Esophagus squamous epithelium (tissue), 5 donors: Measurements from ENCODE around the gene KCNH8. TPM values are rescaled to one million over a fixed set of nuclear protein-coding genes. Genes with fewer than 3 reads are reported as not detected.
"Not testable (repeated sequence)": the region's sequence is repeated elsewhere in the genome, so short reads cannot be mapped to it uniquely, and the experiment has no call there.

Experiments used
- DNase-seq: peaks from one replicate; lab custom pipeline; 2025; lab: John Stamatoyannopoulos, UW
- H3K27ac ChIP-seq, 4 donors: fragments of 200-600 bp; sonication (generic); one replicate each; pipeline ENCODE4 v1.5.1; 2016 to 2019; ENCODE audit warnings: mild to moderate bottlenecking in 1 of 4
- H3K27me3 ChIP-seq, 4 donors: fragments of 200-600 bp; sonication (generic); 1 replicate in 3 of 4; 2 replicates in 1 of 4; pipeline versions ENCODE4 v1.5.1 to v1.6.0; 2017 to 2021; ENCODE audit warnings: antibody characterized with exemption in 1 of 4
- H3K36me3 ChIP-seq, 3 donors: fragments of 200-600 bp; sonication (generic); one replicate each; pipeline ENCODE4 v1.5.1; 2016 to 2019
- H3K4me1 ChIP-seq, 3 donors: fragments of 200-600 bp; sonication (generic); one replicate each; pipeline ENCODE4 v1.5.1; 2017 to 2019
- H3K4me3 ChIP-seq, 4 donors: fragments of 200-600 bp; sonication (generic); 1 replicate in 3 of 4; 2 replicates in 1 of 4; pipeline ENCODE4 v1.5.1; 2016 to 2019; ENCODE audit warnings: mild to moderate bottlenecking in 2 of 4, moderate library complexity in 1 of 4
- H3K9me3 ChIP-seq, 3 donors: fragments of 200-600 bp; sonication (generic); one replicate each; pipeline ENCODE4 v1.5.1; 2016 to 2019
- CTCF ChIP-seq, 6 experiments: fragments of 450-650 bp in 4 of 6; fragments of 200-600 bp in 2 of 6; sonication (generic) in 2 of 6; IDR thresholded peaks; one replicate each; pipeline ENCODE4 v1.5.1; 2016 to 2019; ENCODE audit warnings: antibody characterized with exemption in 6 of 6, mild to moderate bottlenecking in 4 of 6, moderate library complexity in 4 of 6
- POLR2A ChIP-seq, 4 donors: fragments of 450-650 bp; IDR thresholded peaks; one replicate each; pipeline ENCODE4 v1.6.1; 2017; ENCODE audit warnings: antibody characterized with exemption in 4 of 4, mild to moderate bottlenecking in 4 of 4, moderate library complexity in 3 of 4
- WGBS, 2 donors: methylation state at CpG; one replicate each; pipeline ENCODE4 v1.1.5; 2018; 5-methylcytosine and 5-hydroxymethylcytosine counted together
- intact Hi-C: fragments of 100-400 bp; cut with DNase I; formaldehyde crosslinking; loops from one replicate; pipeline ENCODE4 v1.15.0; 2022
- total RNA-seq, 4 donors: library from RNA; depleted of rRNA; stranded (reverse); fragments of >200 nt; gene quantifications; one replicate each; pipeline ENCODE4 v1.1.0, GENCODE V29; 2016
- donor health status: DM: yes; HTN: yes; CAD: no.

KCNH8 gene
- total RNA-seq, 4 donors from 2014 or later: 0.57 TPM; not detected in 3

- TF ChIP-seq CTCF (IDR thresholded peaks at IDR 0.05): no peak
- no peak for TF ChIP-seq POLR2A (IDR thresholded peaks at IDR 0.05)
- Histone ChIP-seq H3K4me1 (no peaks in the 10 kb centered on the region), H3K27ac (no peak overlapping the region), H3K9me3 (no peaks in the 10 kb centered on the region), H3K4me3 (no peak overlapping the region), H3K36me3 (no peaks in the 10 kb centered on the region), H3K27me3 (no peaks in the 10 kb centered on the region)
- DNase-seq: no peak
- 43 to 56% methylated on average over 3 of the region's 3 CpGs for WGBS, 2 donors
- intact Hi-C loops: no loop called here
Observed at GRCh38 chr3:19228167-19228566, 79.9 kb downstream of the KCNH8 start.

GRCh38 chr3:19229086-19229485 is 80.8 kb downstream of the KCNH8 start:
- no peak for TF ChIP-seq POLR2A (IDR thresholded peaks at IDR 0.05)
- TF ChIP-seq CTCF (IDR thresholded peaks at IDR 0.05): no peak
- Histone ChIP-seq H3K4me3 (no peak overlapping the region), H3K27me3 (no peaks in the 10 kb centered on the region), H3K4me1 (no peaks in the 10 kb centered on the region), H3K9me3 (no peaks in the 10 kb centered on the region), H3K36me3 (no peaks in the 10 kb centered on the region), H3K27ac (no peak overlapping the region)
- intact Hi-C loops: no loop called here
- no peak for DNase-seq
- no CpG with 5 or more reads among the region's 1 CpG for WGBS, 2 donors

GRCh38 chr3:19229881-19230280 is 81.6 kb downstream of the KCNH8 start:
- DNase-seq, intact Hi-C loops, H3K27me3 ChIP-seq, H3K36me3 ChIP-seq, H3K4me1 ChIP-seq, H3K27ac ChIP-seq, H3K9me3 ChIP-seq, H3K4me3 ChIP-seq: not testable (repeated sequence)
- 60 to 87% methylated on average over 2 to 3 of the region's 3 CpGs for WGBS, 2 donors

GRCh38 chr3:19231792-19232461 is 83.6 kb downstream of the KCNH8 start:
- Histone ChIP-seq H3K4me1 (no peaks in the 10 kb centered on the region), H3K27ac (no peak overlapping the region), H3K9me3 (no peaks in the 10 kb centered on the region), H3K27me3 (no peaks in the 10 kb centered on the region), H3K36me3 (no peaks in the 10 kb centered on the region), H3K4me3 (no peak overlapping the region)
- WGBS, 2 donors: 45 to 56% methylated on average over 4 of the region's 4 CpGs
- TF ChIP-seq CTCF (IDR thresholded peaks at IDR 0.05) (no peak), POLR2A (IDR thresholded peaks at IDR 0.05) (no peak)
- intact Hi-C loops: no loop called here
- DNase-seq: no peak

GRCh38 chr3:19232566-19232965 is 84.3 kb downstream of the KCNH8 start:
- H3K27ac ChIP-seq: no peak overlapping the region
- H3K9me3 ChIP-seq: no peaks in the 10 kb centered on the region
- no peaks in the 10 kb centered on the region for H3K36me3 ChIP-seq
- DNase-seq: no peak
- intact Hi-C loops: no loop called here
- TF ChIP-seq POLR2A (IDR thresholded peaks at IDR 0.05) (no peak), CTCF (IDR thresholded peaks at IDR 0.05) (no peak)
- no peak overlapping the region for H3K4me3 ChIP-seq
- H3K4me1 ChIP-seq: no peaks in the 10 kb centered on the region
- H3K27me3 ChIP-seq: no peaks in the 10 kb centered on the region
- 22 to 39% methylated on average over 2 of the region's 2 CpGs for WGBS, 2 donors

GRCh38 chr3:19233882-19234784 is 85.8 kb downstream of the KCNH8 start:
- H3K36me3 ChIP-seq, H3K27me3 ChIP-seq, intact Hi-C loops, H3K4me1 ChIP-seq, H3K27ac ChIP-seq, DNase-seq, H3K9me3 ChIP-seq, H3K4me3 ChIP-seq: not testable (repeated sequence)
- 83% methylated on average over 9 to 13 of the region's 53 CpGs for WGBS, 2 donors
